Neuron (in vitro differentiated cells): ENCODE results near the gene ATG10.
A peak's percentile ranks its signal among the peaks of the same experiment; 100 is the strongest.

Experiments used
- H2AFZ ChIP-seq: one replicate; pipeline ENCODE4 v1.6.1; 2013; ENCODE audit warnings: low read depth, mild to moderate bottlenecking, inconsistent platforms, low read length, moderate library complexity
- H3K27me3 ChIP-seq: one replicate; pipeline ENCODE4 v1.6.1; 2013; ENCODE audit warnings: low read length; ENCODE audit not compliant: insufficient read depth
- H3K36me3 ChIP-seq: one replicate; pipeline ENCODE4 v1.6.1; 2013; ENCODE audit warnings: low read length; ENCODE audit not compliant: insufficient read depth
- H3K4me1 ChIP-seq: one replicate; pipeline ENCODE4 v1.6.1; 2013; ENCODE audit warnings: low read length; ENCODE audit not compliant: insufficient read depth
- H3K4me3 ChIP-seq: 2 replicates; pipeline ENCODE4 v1.5.1; 2013; ENCODE audit warnings: mild to moderate bottlenecking, low read length, moderate library complexity
- H3K9me3 ChIP-seq: one replicate; pipeline ENCODE4 v1.6.1; 2013; ENCODE audit warnings: low read length

Gene ATG10

GRCh38 chr5:82278711-82279370 lies 307.0 kb downstream of the ATG10 start:
- H3K4me3 ChIP-seq: peak overlapping the region; percentile 95
- H3K27me3 ChIP-seq: no peaks in the 10 kb centered on the region
- H3K4me1 ChIP-seq: peaks cover 19% of the 10 kb centered on the region
- no peaks in the 10 kb centered on the region for H3K9me3 ChIP-seq
- peak overlapping the region; percentile 70 for H2AFZ ChIP-seq
- H3K36me3 ChIP-seq: peaks cover 33% of the 10 kb centered on the region

- Histone ChIP-seq H3K9me3 (no peaks in the 10 kb centered on the region), H2AFZ (no peak overlapping the region), H3K36me3 (no peaks in the 10 kb centered on the region), H3K4me3 (no peak overlapping the region), H3K4me1 (peaks cover 9% of the 10 kb centered on the region), H3K27me3 (no peaks in the 10 kb centered on the region)
These were observed 312.1 kb downstream of the ATG10 start for GRCh38 chr5:82283893-82284292.

- Histone ChIP-seq H3K9me3 (no peaks in the 10 kb centered on the region), H3K4me1 (peaks cover 12% of the 10 kb centered on the region), H3K27me3 (no peaks in the 10 kb centered on the region), H2AFZ (no peak overlapping the region), H3K4me3 (no peak overlapping the region), H3K36me3 (no peaks in the 10 kb centered on the region)
These were observed 313.4 kb downstream of the ATG10 start for GRCh38 chr5:82285206-82285605.

GRCh38 chr5:82287625-82288024 lies 315.8 kb downstream of the ATG10 start:
- H3K27me3 ChIP-seq: no peaks in the 10 kb centered on the region
- no peaks in the 10 kb centered on the region for H3K36me3 ChIP-seq
- H2AFZ ChIP-seq: no peak overlapping the region
- no peaks in the 10 kb centered on the region for H3K9me3 ChIP-seq
- H3K4me1 ChIP-seq: peaks cover 11% of the 10 kb centered on the region
- no peak overlapping the region for H3K4me3 ChIP-seq

- H3K4me3 ChIP-seq: no peak overlapping the region
- H3K36me3 ChIP-seq: no peaks in the 10 kb centered on the region
- H3K27me3 ChIP-seq: no peaks in the 10 kb centered on the region
- peaks cover 25% of the 10 kb centered on the region for H3K4me1 ChIP-seq
- no peaks in the 10 kb centered on the region for H3K9me3 ChIP-seq
- no peak overlapping the region for H2AFZ ChIP-seq
These were observed 318.2 kb downstream of the ATG10 start for GRCh38 chr5:82290005-82290404.

GRCh38 chr5:82290908-82291307 lies 319.1 kb downstream of the ATG10 start:
- Histone ChIP-seq H3K4me1 (peaks cover 28% of the 10 kb centered on the region), H2AFZ (no peak overlapping the region), H3K4me3 (no peak overlapping the region), H3K36me3 (no peaks in the 10 kb centered on the region), H3K27me3 (no peaks in the 10 kb centered on the region), H3K9me3 (no peaks in the 10 kb centered on the region)

- peaks cover 33% of the 10 kb centered on the region for H3K4me1 ChIP-seq
These were observed 319.6 kb downstream of the ATG10 start for GRCh38 chr5:82291420-82291819.

GRCh38 chr5:82295144-82295543 lies 323.3 kb downstream of the ATG10 start:
- H3K4me1 ChIP-seq: peaks cover 30% of the 10 kb centered on the region
- no peak overlapping the region for H2AFZ ChIP-seq
- no peaks in the 10 kb centered on the region for H3K9me3 ChIP-seq
- H3K27me3 ChIP-seq: no peaks in the 10 kb centered on the region
- no peak overlapping the region for H3K4me3 ChIP-seq
- H3K36me3 ChIP-seq: no peaks in the 10 kb centered on the region

More at GRCh38 chr5:82291420-82291819, 319.6 kb downstream of the ATG10 start:
- no peak overlapping the region for H2AFZ ChIP-seq
- no peak overlapping the region for H3K4me3 ChIP-seq
- H3K27me3 ChIP-seq: no peaks in the 10 kb centered on the region
- H3K36me3 ChIP-seq: no peaks in the 10 kb centered on the region
- H3K9me3 ChIP-seq: no peaks in the 10 kb centered on the region

- Histone ChIP-seq H3K4me3 (no peak overlapping the region), H3K36me3 (no peaks in the 10 kb centered on the region), H3K4me1 (peaks cover 28% of the 10 kb centered on the region), H2AFZ (no peak overlapping the region), H3K9me3 (no peaks in the 10 kb centered on the region), H3K27me3 (no peaks in the 10 kb centered on the region)
These were observed 324.2 kb downstream of the ATG10 start for GRCh38 chr5:82295959-82296531.

GRCh38 chr5:82296929-82297328 lies 325.1 kb downstream of the ATG10 start:
- no peak overlapping the region for H2AFZ ChIP-seq
- H3K4me3 ChIP-seq: no peak overlapping the region
- H3K9me3 ChIP-seq: no peaks in the 10 kb centered on the region
- H3K4me1 ChIP-seq: peaks cover 27% of the 10 kb centered on the region
- no peaks in the 10 kb centered on the region for H3K27me3 ChIP-seq
- H3K36me3 ChIP-seq: no peaks in the 10 kb centered on the region

- Histone ChIP-seq H3K36me3 (no peaks in the 10 kb centered on the region), H3K4me1 (peaks cover 25% of the 10 kb centered on the region), H2AFZ (no peak overlapping the region), H3K9me3 (no peaks in the 10 kb centered on the region), H3K4me3 (no peak overlapping the region), H3K27me3 (no peaks in the 10 kb centered on the region)
These were observed 325.9 kb downstream of the ATG10 start for GRCh38 chr5:82297711-82298110.

GRCh38 chr5:82298668-82299067 lies 326.8 kb downstream of the ATG10 start:
- Histone ChIP-seq H3K36me3 (no peaks in the 10 kb centered on the region), H3K9me3 (no peaks in the 10 kb centered on the region), H3K4me1 (peaks cover 16% of the 10 kb centered on the region), H3K27me3 (no peaks in the 10 kb centered on the region), H2AFZ (no peak overlapping the region), H3K4me3 (no peak overlapping the region)

- Histone ChIP-seq H3K4me1 (peaks cover 7% of the 10 kb centered on the region), H2AFZ (no peak overlapping the region), H3K4me3 (no peak overlapping the region), H3K27me3 (no peaks in the 10 kb centered on the region), H3K9me3 (no peaks in the 10 kb centered on the region), H3K36me3 (peaks cover 3% of the 10 kb centered on the region)
These were observed 329.4 kb downstream of the ATG10 start for GRCh38 chr5:82301190-82301589.
